ENCODE results near the gene FRMD4A. TPM values are rescaled to one million over a fixed set of nuclear protein-coding genes. Genes with fewer than 3 reads are reported as not detected.

FRMD4A gene
- total RNA-seq, 2 experiments from 2014 or later: 0.17 TPM; not detected in 1

- POLR2A ChIA-PET: no interaction called here
- TF ChIP-seq, protein P1, sequence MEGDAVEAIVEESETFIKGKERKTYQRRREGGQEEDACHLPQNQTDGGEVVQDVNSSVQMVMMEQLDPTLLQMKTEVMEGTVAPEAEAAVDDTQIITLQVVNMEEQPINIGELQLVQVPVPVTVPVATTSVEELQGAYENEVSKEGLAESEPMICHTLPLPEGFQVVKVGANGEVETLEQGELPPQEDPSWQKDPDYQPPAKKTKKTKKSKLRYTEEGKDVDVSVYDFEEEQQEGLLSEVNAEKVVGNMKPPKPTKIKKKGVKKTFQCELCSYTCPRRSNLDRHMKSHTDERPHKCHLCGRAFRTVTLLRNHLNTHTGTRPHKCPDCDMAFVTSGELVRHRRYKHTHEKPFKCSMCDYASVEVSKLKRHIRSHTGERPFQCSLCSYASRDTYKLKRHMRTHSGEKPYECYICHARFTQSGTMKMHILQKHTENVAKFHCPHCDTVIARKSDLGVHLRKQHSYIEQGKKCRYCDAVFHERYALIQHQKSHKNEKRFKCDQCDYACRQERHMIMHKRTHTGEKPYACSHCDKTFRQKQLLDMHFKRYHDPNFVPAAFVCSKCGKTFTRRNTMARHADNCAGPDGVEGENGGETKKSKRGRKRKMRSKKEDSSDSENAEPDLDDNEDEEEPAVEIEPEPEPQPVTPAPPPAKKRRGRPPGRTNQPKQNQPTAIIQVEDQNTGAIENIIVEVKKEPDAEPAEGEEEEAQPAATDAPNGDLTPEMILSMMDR (conservative IDR thresholded peaks at IDR 0.05; ENCODE audit: low read length): no peak
- TF ChIP-seq EZH2phosphoT487 (IDR thresholded peaks at IDR 0.05; ENCODE audit: borderline replicate concordance, low read depth, low read length): no peak
- Histone ChIP-seq H2AFZ (ENCODE audit: low read length) (no peak overlapping the region), H3K27ac (ENCODE audit: low read depth, low read length, poor library complexity, severe bottlenecking) (no peak overlapping the region), H3K4me2 (ENCODE audit: low read length) (no peak overlapping the region), H3K4me3 (ENCODE audit: low read depth, low read length, poor library complexity, severe bottlenecking) (no peak overlapping the region), H3K79me2 (ENCODE audit: insufficient read depth, low read depth, low read length) (no peaks in the 10 kb centered on the region), H3K4me1 (ENCODE audit: insufficient read depth, low read length, poor library complexity, severe bottlenecking) (no peaks in the 10 kb centered on the region), H3K36me3 (ENCODE audit: insufficient read depth, low read length) (no peaks in the 10 kb centered on the region), H3K9me3 (ENCODE audit: low read length) (no peaks in the 10 kb centered on the region), H4K20me1 (ENCODE audit: insufficient read depth, low read length) (no peaks in the 10 kb centered on the region), H3K9me2 (ENCODE audit: insufficient read depth, low read length) (no peaks in the 10 kb centered on the region)
- no TSS peak for BruUV-seq (replicated peaks)
- intact Hi-C loops (cut with micrococcal nuclease; ENCODE audit: unreplicated experiment): loop anchor here (5.0 kb wide), 1 partner anchor 211 kb away; no protein-coding TSS in a partner anchor
- CTCF ChIA-PET (ENCODE audit: unreplicated experiment): no interaction called here
- DNase-seq (ENCODE audit: low spot score): no peak
Observed at GRCh38 chr10:13998163-13998835, 332.4 kb downstream of the FRMD4A start.

GRCh38 chr10:13997650-13998049 lies 333.1 kb downstream of the FRMD4A start:
- no peak for DNase-seq (ENCODE audit: low spot score)
- no peaks in the 10 kb centered on the region for H3K36me3 ChIP-seq (ENCODE audit: insufficient read depth, low read length)
- BruUV-seq (replicated peaks): no TSS peak
- POLR2A ChIA-PET: no interaction called here
- H4K20me1 ChIP-seq (ENCODE audit: insufficient read depth, low read length): no peaks in the 10 kb centered on the region
- intact Hi-C loops (cut with micrococcal nuclease; ENCODE audit: unreplicated experiment): loop anchor here (5.0 kb wide), 1 partner anchor 210 kb away; no protein-coding TSS in a partner anchor
- TF ChIP-seq, protein P1 (conservative IDR thresholded peaks at IDR 0.05; ENCODE audit: low read length): no peak
- no peak for TF ChIP-seq EZH2phosphoT487 (IDR thresholded peaks at IDR 0.05; ENCODE audit: borderline replicate concordance, low read depth, low read length)
- H3K27ac ChIP-seq (ENCODE audit: low read depth, low read length, poor library complexity, severe bottlenecking): no peak overlapping the region
- no peaks in the 10 kb centered on the region for H3K9me2 ChIP-seq (ENCODE audit: insufficient read depth, low read length)
- H3K9me3 ChIP-seq (ENCODE audit: low read length): no peaks in the 10 kb centered on the region
- CTCF ChIA-PET (ENCODE audit: unreplicated experiment): no interaction called here
- H2AFZ ChIP-seq (ENCODE audit: low read length): no peak overlapping the region
- no peak overlapping the region for H3K4me2 ChIP-seq (ENCODE audit: low read length)
- no peaks in the 10 kb centered on the region for H3K79me2 ChIP-seq (ENCODE audit: insufficient read depth, low read depth, low read length)
- no peak overlapping the region for H3K4me3 ChIP-seq (ENCODE audit: low read depth, low read length, poor library complexity, severe bottlenecking)
- H3K4me1 ChIP-seq (ENCODE audit: insufficient read depth, low read length, poor library complexity, severe bottlenecking): no peaks in the 10 kb centered on the region

DNA sequence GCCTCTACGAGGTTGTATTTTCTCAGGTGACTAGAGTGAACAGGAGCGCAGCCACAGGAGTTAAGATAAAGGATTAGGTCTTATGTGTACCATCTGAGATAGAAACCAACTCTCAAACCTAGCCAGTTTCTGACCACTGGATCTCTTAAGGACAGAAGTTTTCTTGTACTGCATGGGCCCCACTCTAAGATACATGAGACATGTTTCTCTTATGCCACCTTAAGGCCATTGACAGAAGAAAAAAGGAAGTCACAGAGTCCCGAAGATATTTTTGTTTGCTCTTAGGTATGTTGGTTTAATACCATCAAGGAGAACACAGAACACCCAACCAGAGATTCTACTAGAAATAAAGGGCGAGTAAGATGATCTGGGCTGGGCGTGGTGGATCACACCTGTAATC lies 335.8 kb downstream of the FRMD4A start:
- Histone ChIP-seq H3K4me2 (ENCODE audit: low read length) (no peak overlapping the region), H3K27ac (ENCODE audit: low read depth, low read length, poor library complexity, severe bottlenecking) (no peak overlapping the region), H4K20me1 (ENCODE audit: insufficient read depth, low read length) (no peaks in the 10 kb centered on the region), H2AFZ (ENCODE audit: low read length) (no peak overlapping the region), H3K79me2 (ENCODE audit: insufficient read depth, low read depth, low read length) (no peaks in the 10 kb centered on the region), H3K36me3 (ENCODE audit: insufficient read depth, low read length) (no peaks in the 10 kb centered on the region), H3K9me2 (ENCODE audit: insufficient read depth, low read length) (no peaks in the 10 kb centered on the region), H3K4me3 (ENCODE audit: low read depth, low read length, poor library complexity, severe bottlenecking) (no peak overlapping the region), H3K4me1 (ENCODE audit: insufficient read depth, low read length, poor library complexity, severe bottlenecking) (no peaks in the 10 kb centered on the region), H3K9me3 (ENCODE audit: low read length) (no peaks in the 10 kb centered on the region)
- CTCF ChIA-PET (ENCODE audit: unreplicated experiment): no interaction called here
- POLR2A ChIA-PET: no interaction called here
- intact Hi-C loops (cut with micrococcal nuclease; ENCODE audit: unreplicated experiment): loop anchor here (5.0 kb wide), 1 partner anchor 208 kb away; no protein-coding TSS in a partner anchor
- TF ChIP-seq, protein P1 (conservative IDR thresholded peaks at IDR 0.05; ENCODE audit: low read length): 0 out of 2 replicates have a peak, but pooled peaks have one; percentile 16
- TF ChIP-seq EZH2phosphoT487 (IDR thresholded peaks at IDR 0.05; ENCODE audit: borderline replicate concordance, low read depth, low read length): no peak
- peak; percentile 9 for DNase-seq (ENCODE audit: low spot score)
- BruUV-seq (replicated peaks): no TSS peak
